Measurements from ENCODE around the gene PTGES3. TPM values are rescaled to one million over a fixed set of nuclear protein-coding genes. Genes with fewer than 3 reads are reported as not detected.

Gene PTGES3
- polyA plus RNA-seq, 3 donors, result 299 to 370 (median 328) TPM

Other genes starting within 250 kb of the PTGES3 start
- 10 to 100 TPM; 37.8 to 46.6 (median 42.4) TPM for gene TIMELESS, start 238.9 kb downstream of the PTGES3 start, polyA plus RNA-seq (ENCODE audit: insufficient read length in 3 of 3)
- under 1 TPM; 0.26 to 0.40 (median 0.38) TPM for gene MIP, start 233.6 kb downstream of the PTGES3 start, polyA plus RNA-seq (ENCODE audit: insufficient read length in 3 of 3)
- 1 to 10 TPM; 4.1 to 6.6 (median 4.9) TPM for gene SPRYD4, start 219.7 kb downstream of the PTGES3 start, polyA plus RNA-seq (ENCODE audit: insufficient read length in 3 of 3)
- gene GLS2, start 200.1 kb downstream of the PTGES3 start, polyA plus RNA-seq (ENCODE audit: insufficient read length in 3 of 3), result 1 to 10 TPM; 1.2 to 3.0 (median 1.6) TPM
- 10 to 100 TPM; 35.8 to 40.9 (median 40.7) TPM for gene RBMS2, start 166.5 kb downstream of the PTGES3 start, polyA plus RNA-seq (ENCODE audit: insufficient read length in 3 of 3)
- gene BAZ2A, start 58.0 kb downstream of the PTGES3 start, polyA plus RNA-seq (ENCODE audit: insufficient read length in 3 of 3), result 100 to 1,000 TPM in 1 of 3 donors, 10 to 100 TPM in 2; 79.3 to 104 (median 88.5) TPM
- 1,000 to 10,000 TPM in 1 of 3 donors, 100 to 1,000 TPM in 2; 856 to 1,271 (median 990) TPM for gene ATP5F1B, start 42.3 kb downstream of the PTGES3 start, polyA plus RNA-seq (ENCODE audit: insufficient read length in 3 of 3)
- gene NACA, start 37.0 kb upstream of the PTGES3 start, polyA plus RNA-seq (ENCODE audit: insufficient read length in 3 of 3), result 1,000 to 10,000 TPM; 1,963 to 2,373 (median 2,287) TPM
- gene PRIM1, start 64.0 kb upstream of the PTGES3 start, polyA plus RNA-seq (ENCODE audit: insufficient read length in 3 of 3), result 10 to 100 TPM; 16.4 to 24.4 (median 17.4) TPM
- 1 to 10 TPM; 1.0 to 1.1 (median 1.0) TPM for gene HSD17B6, start 75.0 kb upstream of the PTGES3 start, polyA plus RNA-seq (ENCODE audit: insufficient read length in 3 of 3)
- under 1 TPM; 0.11 to 0.44 (median 0.22) TPM for gene SDR9C7, start 246.1 kb upstream of the PTGES3 start, polyA plus RNA-seq (ENCODE audit: insufficient read length in 3 of 3)

All from renal cortex interstitium (tissue), 3 donors.